HG03354 (cell line): ENCODE measurements around the gene PTPRG.
"Not testable (repeated sequence)": the region's sequence is repeated elsewhere in the genome, so short reads cannot be mapped to it uniquely, and the experiment has no call there.

Experiments
- ATAC-seq: cut with Tn5 transposase; IDR thresholded peaks from one replicate; pipeline ENCODE4 v1.9.1; 2021; ENCODE audit warnings: mild to moderate bottlenecking; ENCODE audit not compliant: unreplicated experiment, poor library complexity, severe bottlenecking

Gene PTPRG

DNA sequence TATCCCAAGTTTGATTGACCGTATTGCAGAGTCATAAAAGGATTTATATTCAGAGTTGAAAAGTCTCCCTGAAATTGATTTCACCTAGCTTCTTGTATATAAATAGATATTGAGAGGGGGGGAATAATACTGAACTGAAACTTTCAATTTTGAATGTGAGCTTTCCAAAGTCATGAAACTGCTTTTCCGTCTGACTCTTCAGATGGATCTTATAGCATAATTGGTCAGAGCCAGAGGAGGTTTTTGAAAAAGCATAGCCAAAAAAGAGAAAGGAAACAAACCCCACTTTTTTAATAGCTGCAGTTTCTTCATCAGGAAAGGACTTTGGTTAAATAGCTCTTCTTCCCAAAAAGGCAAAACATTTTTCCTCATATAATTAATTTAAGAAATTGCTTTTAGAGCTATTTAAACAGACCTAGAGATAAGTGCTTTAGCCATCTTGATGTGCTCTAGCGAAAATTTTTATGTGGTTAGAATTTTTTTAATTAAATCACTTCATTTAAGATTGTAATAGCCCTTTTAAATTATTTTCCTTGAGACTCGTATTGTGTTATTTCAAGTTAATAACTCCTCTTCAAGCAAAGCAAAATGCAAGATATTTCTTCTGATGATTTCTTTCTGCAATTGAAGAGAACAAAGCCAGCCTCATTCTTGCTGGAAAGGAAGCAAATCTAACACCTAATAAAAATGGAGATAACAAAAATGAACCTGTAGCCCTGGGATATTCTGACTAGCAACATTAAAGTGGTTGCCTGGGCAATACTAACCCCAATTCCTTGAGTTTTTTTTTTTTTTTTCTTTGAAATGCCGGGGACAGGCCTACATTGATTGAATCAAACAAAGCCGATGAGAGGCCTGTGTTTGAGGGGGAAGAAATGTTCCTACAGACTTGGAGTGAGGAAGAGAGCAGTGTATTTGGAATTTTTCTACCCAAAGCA is 173.6 kb downstream of the PTPRG start:
- ATAC-seq = no peak

DNA sequence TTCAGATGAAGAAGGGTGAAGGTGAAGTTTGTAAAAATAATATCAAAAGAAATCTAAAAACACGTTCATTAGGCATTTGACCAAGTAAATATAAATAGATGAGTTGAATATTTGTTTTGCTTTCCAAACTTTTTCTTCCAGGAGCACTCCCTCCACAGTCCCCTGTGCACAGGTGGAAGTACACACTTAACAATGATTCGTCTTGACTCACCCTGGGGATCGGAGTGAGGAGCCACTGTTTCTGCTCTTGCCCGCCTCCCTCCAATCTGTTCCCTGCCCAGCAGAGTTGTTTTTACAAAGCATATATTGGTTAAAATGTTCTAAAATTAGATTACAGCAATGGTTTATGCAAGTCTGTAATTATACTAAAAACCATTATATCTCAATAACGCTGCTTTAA is 175.1 kb downstream of the PTPRG start:
- no peak for ATAC-seq

GRCh38 chr3:61739640-61740039 is 178.3 kb downstream of the PTPRG start:
- ATAC-seq = no peak

DNA sequence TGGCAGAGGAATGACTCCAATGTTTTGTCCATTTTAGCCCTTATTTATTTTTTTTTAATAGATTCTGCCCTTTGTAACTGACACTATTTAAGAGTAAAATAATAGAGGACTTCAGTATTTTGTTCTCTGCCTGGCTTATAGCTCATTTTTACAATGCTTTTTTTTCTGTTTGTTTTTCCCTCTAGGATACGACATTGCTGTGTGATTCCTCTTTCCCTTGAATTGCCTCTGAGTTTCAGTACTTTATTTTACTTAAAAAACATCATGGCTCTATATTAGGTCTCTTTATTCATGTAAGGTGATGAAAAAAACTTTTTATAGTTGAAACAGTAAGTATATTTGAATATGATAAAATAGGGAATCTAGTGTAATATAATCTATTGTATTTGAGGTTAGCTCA is 179.1 kb downstream of the PTPRG start:
- no peak for ATAC-seq

- no peak for ATAC-seq
These were observed 180.2 kb downstream of the PTPRG start for GRCh38 chr3:61741551-61741950.

DNA sequence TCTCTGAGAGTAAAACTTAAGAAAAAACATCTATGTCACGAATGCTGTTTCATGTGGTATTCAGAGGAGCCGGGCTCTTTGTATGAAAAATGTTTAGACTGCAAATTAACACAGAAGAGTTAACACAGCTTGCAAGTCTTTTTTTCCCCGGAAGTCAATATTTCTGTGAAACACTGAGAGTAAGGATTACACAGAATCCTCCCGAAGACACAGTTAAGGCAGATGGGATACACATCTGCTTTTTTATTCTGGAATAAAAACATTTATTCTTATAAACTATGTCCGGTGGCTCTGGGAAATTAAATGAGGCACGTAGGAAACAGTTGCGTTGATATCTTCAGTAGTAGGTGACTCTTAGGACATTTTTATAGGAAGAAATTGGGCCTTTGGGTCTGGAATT is 180.6 kb downstream of the PTPRG start:
- no peak for ATAC-seq

GRCh38 chr3:61743067-61743466 is 181.7 kb downstream of the PTPRG start:
- no peak for ATAC-seq

DNA sequence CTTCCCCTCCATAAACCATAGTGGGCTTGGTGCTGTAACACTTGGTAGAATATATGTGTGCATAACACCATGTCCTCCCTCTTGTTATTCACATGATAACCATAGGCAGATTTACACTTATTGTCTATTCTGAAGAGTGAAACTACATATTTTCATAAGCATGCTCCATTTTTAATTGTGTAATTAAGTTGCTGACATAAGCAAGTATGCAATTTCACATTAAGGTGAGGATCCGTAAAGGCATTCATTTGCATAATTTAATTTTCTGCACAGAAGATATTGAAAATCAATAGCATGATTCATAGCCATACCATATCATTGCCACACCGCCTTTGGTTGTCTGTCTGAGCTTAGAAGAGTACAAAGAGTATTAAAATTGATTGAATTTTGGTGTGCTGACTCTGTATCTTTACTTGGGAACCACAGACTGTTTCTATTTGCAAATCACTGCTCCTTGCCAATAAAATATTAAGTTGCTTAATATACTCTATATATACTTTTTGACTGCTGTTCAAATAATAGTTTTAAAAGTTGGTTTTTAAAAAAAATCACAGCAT is 182.4 kb downstream of the PTPRG start:
- ATAC-seq = no peak

DNA sequence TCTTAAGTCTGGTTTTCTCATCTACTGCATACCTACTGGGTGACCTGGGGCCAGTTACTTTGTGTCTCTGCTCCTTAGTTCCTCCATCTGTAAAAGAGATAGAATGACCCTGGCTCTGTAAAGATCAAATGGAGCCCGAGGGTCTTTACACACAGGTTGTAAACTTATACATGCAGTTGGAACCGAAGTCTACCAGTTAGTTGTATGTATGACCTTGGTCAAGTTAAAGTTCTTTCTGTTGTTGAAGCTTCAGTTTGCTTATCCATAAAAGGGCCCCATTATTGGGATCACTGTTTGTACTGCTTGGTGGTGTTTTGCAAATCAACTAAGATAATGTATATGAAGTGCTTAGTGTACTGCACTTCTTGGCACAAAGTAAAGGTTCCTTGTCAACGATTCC is 186.9 kb downstream of the PTPRG start:
- ATAC-seq = no peak

- ATAC-seq = no peak
These were observed 189.4 kb downstream of the PTPRG start for GRCh38 chr3:61750766-61751165.

DNA sequence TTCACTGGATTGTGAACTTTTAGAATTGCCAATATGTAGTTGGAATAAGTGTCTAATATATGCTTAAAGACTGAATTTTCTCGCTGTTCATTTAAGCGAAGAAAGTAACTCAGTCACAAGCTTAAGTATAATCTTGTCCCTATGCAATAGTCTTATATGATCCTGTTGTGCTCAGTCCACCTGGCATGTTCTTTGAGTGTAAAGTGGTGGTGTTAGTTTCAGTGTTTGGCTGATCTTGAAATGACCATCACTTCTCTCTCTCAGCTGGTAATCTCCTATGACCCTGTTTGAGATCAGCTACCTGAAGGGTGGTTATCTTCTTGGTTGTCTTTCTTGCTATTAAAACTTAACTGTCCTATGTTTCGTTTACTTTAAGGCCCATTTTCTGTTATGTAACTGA is 197.5 kb downstream of the PTPRG start:
- no peak for ATAC-seq

GRCh38 chr3:61760783-61761182 is 199.4 kb downstream of the PTPRG start:
- ATAC-seq = not testable (repeated sequence)

DNA sequence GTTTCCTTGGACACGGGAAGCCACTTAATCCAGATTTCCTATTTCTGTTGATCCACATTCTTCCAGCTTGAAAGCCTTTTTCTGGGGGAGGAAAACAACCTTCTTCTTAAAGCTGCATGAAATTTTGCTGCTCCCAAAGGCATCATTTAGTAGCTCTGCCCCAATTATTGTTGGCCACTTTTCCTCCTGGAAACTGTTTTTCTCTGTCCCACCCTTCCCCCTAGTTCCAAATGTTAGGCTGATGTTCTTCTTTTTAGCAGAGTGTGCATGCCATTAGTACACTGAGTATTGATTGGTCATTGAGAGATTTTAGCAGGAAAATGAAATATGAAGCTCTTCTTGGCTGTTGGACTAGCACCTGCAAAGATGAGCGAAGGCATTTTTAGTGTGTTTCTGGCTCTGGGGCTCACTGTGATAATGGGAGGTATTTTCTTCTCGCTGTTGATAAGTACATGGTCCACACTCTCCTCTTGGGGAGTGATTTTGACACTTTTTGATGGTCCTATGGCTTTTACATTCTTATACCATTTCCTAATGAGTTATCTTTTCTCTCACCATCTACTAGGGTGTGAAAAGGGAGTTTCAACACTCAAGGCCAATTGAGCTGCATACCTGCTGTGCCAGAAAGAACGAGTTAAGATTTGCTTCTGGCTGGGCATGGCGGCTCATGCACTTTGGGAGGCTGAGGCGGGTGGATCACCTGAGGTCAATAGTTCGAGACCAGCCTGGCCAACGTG is 200.5 kb downstream of the PTPRG start:
- no peak for ATAC-seq

DNA sequence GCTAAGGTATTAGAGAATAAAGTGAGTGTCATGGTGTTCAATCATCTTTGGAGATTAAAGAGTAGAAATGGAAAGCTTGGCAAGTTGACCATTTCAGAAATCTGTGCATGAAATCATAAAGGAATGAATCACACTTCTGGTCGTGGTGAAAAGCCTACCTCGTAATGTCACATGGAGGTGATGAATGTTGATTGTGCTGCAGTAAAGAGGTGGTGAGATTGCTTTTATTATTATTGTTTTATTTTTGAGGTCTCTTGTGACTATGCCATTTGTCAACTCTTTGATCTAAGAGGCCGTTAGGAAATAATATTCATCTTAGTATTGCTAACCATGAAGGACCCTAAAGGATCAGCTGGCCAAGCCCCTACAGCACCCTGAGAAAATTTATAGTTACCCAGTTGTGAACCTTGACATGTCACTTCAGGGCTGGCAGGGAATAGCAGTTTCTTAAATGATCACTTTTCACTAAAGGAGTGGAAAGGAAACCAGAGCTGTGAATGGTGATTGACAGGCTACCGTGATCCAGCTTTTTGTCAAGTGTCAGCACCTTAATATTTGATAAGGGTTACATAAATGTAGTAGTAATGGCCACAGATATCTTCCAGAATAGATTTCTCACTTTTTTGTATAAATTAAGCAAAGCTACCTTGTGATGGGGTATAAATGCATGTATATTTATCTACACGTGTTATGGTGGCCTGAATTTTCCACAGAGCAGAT is 203.9 kb downstream of the PTPRG start:
- no peak for ATAC-seq

- ATAC-seq = no peak
These were observed 207.1 kb downstream of the PTPRG start for GRCh38 chr3:61768284-61769037.

DNA sequence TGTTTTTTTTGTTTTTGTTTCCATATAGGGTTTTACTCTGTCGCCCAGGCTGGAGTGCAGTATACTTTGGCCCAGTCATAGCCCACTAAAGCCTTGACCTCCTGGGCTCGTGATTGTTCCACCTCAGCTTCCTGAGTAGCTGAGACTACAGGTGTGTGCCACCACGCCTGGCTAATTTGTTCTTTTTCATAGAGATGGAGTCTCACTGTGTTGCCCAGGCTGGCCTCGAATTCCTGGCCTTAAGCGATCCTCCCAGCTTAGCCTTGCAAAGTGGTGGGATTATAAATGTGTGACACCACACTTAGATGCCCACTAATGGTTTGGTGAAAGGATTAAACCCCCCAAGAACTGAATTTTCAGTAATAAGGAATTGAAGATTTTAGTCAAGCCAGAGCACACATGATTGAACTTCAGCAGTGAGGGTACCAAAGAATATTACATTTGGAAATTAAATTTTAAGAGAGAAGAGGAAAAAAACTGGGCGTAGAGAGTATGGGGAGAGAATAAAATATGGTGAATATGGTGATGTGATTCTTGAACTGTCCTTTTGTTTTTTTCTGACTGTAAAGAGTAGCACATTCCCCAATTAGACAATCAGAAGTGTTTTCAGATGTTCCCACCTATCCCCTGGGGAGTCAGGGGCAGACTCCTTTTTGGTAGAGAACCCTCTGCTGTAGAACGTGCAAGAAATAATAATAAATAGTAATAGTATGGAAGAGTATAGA is 208.1 kb downstream of the PTPRG start:
- ATAC-seq = no peak

GRCh38 chr3:61771976-61772375 is 210.6 kb downstream of the PTPRG start:
- no peak for ATAC-seq

DNA sequence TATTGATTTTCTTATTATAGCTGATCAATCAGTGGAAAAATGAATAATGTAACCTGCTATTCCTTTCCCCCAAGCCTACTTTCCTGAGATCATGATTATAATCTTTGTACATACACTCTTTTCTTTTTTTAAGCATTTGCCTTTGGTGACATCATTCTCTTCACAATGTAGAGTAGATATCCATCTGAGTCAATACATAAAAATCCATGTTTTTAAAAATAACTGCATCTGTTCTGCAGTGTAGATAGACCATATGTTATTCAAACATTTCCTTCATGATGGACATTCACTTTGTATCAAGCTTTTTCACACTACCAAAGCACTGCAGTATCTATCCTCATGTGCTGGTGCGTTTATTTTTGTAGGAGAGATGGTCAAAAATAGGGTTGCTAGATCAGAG is 211.1 kb downstream of the PTPRG start:
- ATAC-seq = no peak
